ENCODE measurements around the gene ZNF232.
A peak's percentile ranks its signal among the peaks of the same experiment; 100 is the strongest.
"Not testable (repeated sequence)": the region's sequence is repeated elsewhere in the genome, so short reads cannot be mapped to it uniquely, and the experiment has no call there.

The ZNF232 gene

GRCh38 chr17:5111402-5112204, at the start of gene ZNF232:
Gene ZNF232 (minus strand): TSS chr17:5111878. CDS start chr17:5111822, 56 bp downstream.
- DNase-seq, result peak; percentile 88 to 89

GRCh38 chr17:5160702-5161101, 49.0 kb upstream of the ZNF232 start:
- not testable (repeated sequence) for DNase-seq

GRCh38 chr17:5146122-5146521, 34.4 kb upstream of the ZNF232 start:
- not testable (repeated sequence) for DNase-seq

- DNase-seq, result not testable (repeated sequence)
These were observed 31.2 kb upstream of the ZNF232 start for GRCh38 chr17:5142877-5143276.

GRCh38 chr17:5139458-5139732, 27.7 kb upstream of the ZNF232 start:
- no peak for DNase-seq

- DNase-seq, result no peak
These were observed 27.2 kb upstream of the ZNF232 start for GRCh38 chr17:5138616-5139457.

GRCh38 chr17:5138198-5138544, 26.5 kb upstream of the ZNF232 start:
- not testable (repeated sequence) for DNase-seq

GRCh38 chr17:5137511-5138197, 26.0 kb upstream of the ZNF232 start:
- not testable (repeated sequence) for DNase-seq

GRCh38 chr17:5136580-5137412, 25.1 kb upstream of the ZNF232 start:
- DNase-seq, result not testable (repeated sequence)

GRCh38 chr17:5135726-5136579, 24.3 kb upstream of the ZNF232 start:
- DNase-seq, result no peak

- not testable (repeated sequence) for DNase-seq
These were observed 23.5 kb upstream of the ZNF232 start for GRCh38 chr17:5135131-5135712.

- not testable (repeated sequence) for DNase-seq
These were observed 22.9 kb upstream of the ZNF232 start for GRCh38 chr17:5134571-5134970.

- not testable (repeated sequence) for DNase-seq
These were observed 22.3 kb upstream of the ZNF232 start for GRCh38 chr17:5133961-5134360.

GRCh38 chr17:5133311-5133710, 21.6 kb upstream of the ZNF232 start:
- DNase-seq, result no peak

- not testable (repeated sequence) for DNase-seq
These were observed 21.0 kb upstream of the ZNF232 start for GRCh38 chr17:5132503-5133225.

- DNase-seq, result not testable (repeated sequence)
These were observed 20.3 kb upstream of the ZNF232 start for GRCh38 chr17:5131799-5132502.

- DNase-seq, result no peak
These were observed 19.6 kb upstream of the ZNF232 start for GRCh38 chr17:5131146-5131715.

- DNase-seq, result not testable (repeated sequence)
These were observed 19.0 kb upstream of the ZNF232 start for GRCh38 chr17:5130687-5131086.

GRCh38 chr17:5130261-5130660, 18.6 kb upstream of the ZNF232 start:
- DNase-seq, result not testable (repeated sequence)

All from NCI-H2081 (cell line).